ENCODE results near the gene OMD.
"Not testable (repeated sequence)": the region's sequence is repeated elsewhere in the genome, so short reads cannot be mapped to it uniquely, and the experiment has no call there.

OMD gene

DNA sequence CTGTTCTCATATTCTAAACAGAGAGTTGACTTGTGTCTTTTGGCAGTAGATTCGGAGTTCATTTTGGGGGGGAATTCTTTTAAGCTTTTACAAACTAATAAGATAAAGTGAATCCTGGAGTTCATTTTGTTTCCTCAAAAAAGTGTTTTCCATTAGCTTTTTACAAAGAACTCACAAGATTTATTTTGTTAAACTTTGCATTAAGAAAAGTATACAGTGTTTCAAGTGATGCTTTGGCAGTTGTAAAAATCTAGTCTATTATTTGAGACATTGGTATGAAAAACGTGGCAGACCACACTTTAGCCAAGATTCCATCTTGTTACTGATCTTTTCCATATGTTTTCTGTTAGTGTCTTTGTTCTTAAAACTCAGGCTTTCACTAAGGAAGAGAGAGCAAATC, 1.2 kb upstream of the OMD start:
- H3K4me2 ChIP-seq, result no peak overlapping the region
- H3K9ac ChIP-seq, result no peak overlapping the region
- 0 out of 22 replicates have a peak, but pooled peaks cover 0 to 3% (median 0%) of the 10 kb centered on the region in 11 experiments for H3K36me3 ChIP-seq
- no peaks in the 10 kb centered on the region for H3K27me3 ChIP-seq
- H3K4me1 ChIP-seq, result peaks cover 0 to 11% (median 0%) of the 10 kb centered on the region in 10 experiments; a peak in 6 of 20 replicates
- H4K20me1 ChIP-seq, result no peaks in the 10 kb centered on the region
- H3K27ac ChIP-seq, result no peak overlapping the region
- H3K4me3 ChIP-seq, result no peak overlapping the region
- no peaks in the 10 kb centered on the region for H3K9me3 ChIP-seq (replicated peaks in 1 of 11)
- no peak for TF ChIP-seq Cebpa-rat (IDR thresholded peaks at IDR 0.05)

DNA sequence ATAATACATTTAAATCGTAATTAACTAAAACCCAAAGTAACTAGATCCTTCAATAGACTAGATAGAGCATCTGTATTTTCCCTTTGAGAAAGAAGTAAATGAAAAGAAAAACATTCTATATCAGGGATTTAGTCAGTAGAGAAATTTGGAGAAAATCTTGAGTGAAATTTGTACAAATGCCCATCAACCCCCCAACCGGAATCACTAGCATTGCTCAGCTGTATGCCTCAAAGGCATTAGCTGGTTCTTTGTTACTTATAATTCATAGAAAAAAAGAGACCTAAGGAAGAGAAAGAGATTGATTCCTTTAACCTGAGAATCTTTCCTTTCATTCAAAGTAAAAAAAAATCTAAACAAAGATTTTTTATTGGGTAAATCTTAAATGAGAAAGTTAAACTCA, 659 bp downstream of the OMD start:
- Histone ChIP-seq H3K4me3 (no peak overlapping the region), H3K27me3 (no peaks in the 10 kb centered on the region), H3K4me2 (no peak overlapping the region), H3K27ac (no peak overlapping the region), H3K36me3 (no peaks in the 10 kb centered on the region), H3K9ac (no peak overlapping the region), H3K9me3 (replicated peaks in 1 of 11) (no peaks in the 10 kb centered on the region), H4K20me1 (no peaks in the 10 kb centered on the region), H3K4me1 (peaks cover 0 to 11% (median 0%) of the 10 kb centered on the region in 10 experiments; a peak in 6 of 20 replicates)
- no peak for TF ChIP-seq Cebpa-rat (IDR thresholded peaks at IDR 0.05)

DNA sequence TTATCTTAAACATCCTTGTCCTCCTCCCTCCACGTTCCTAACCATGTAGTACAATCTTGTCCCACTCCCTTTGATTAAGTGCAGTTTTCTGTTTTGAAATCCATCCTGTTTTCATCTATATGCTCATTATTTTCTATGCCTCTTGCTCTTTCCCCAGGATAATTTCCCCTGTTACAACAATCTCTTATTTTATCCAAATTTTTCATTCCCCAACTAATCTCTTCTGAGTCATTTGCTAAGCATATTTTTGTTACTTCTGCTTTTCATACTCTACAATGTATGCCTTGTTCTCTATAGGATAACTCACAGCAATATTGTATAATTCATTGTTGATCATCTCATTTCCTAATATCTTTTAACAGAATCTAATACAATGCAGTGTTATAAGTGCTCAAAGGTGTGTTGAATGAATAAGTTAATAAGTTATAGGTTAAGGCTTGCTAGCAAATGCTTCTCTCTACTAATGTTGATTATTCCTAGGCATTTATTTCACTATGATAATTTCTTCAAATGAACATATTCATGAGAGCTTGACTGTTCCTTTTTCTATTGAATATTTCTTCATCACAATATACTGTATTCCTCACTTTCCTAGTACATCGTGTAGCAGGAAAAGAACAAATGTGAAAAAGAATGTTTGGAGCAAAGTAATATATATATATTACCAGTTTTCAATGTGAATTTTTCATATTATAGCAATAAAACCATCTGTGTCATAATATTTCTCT, 1.5 kb downstream of the OMD start:
- no peaks in the 10 kb centered on the region for H3K36me3 ChIP-seq
- H3K4me1 ChIP-seq, result peaks cover 0 to 11% (median 0%) of the 10 kb centered on the region in 10 experiments; a peak in 6 of 20 replicates
- H3K27ac ChIP-seq, result no peak overlapping the region
- no peak overlapping the region for H3K4me3 ChIP-seq
- no peaks in the 10 kb centered on the region for H4K20me1 ChIP-seq
- H3K27me3 ChIP-seq, result no peaks in the 10 kb centered on the region
- no peak for TF ChIP-seq Cebpa-rat (IDR thresholded peaks at IDR 0.05)
- no peak overlapping the region for H3K9ac ChIP-seq
- peak overlapping the region in 3 of 11 experiments; percentile 14 to 30 (median 22); a peak in 4 of 22 replicates for H3K4me2 ChIP-seq
- no peaks in the 10 kb centered on the region for H3K9me3 ChIP-seq (replicated peaks in 1 of 11)

DNA sequence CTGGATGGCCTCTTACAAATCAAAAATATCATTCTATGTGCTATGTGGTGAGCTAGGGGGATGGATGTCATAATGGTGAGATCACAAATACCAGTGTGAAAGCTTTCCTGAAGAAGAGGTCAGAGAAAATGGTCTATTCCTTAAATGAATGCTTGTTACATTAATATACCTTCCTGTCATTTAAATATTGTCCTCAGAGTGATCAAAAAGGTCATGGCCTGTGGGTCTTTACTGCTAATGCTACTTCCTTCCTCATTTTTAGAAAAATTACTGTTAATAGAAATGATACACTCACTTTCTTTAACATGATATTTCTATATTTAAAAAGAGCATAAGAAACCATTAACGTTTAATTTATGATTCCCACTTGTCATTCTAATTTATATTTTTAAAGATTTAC, 9.7 kb downstream of the OMD start:
- Histone ChIP-seq H3K4me2 (peak overlapping the region in 10 of 11 experiments; percentile 2 to 65 (median 47); a peak in 18 of 22 replicates), H3K4me1 (peaks cover 5 to 19% (median 10%) of the 10 kb centered on the region in 10 experiments), H3K9me3 (replicated peaks in 1 of 11) (0 out of 22 replicates have a peak, but pooled peaks cover 0 to 5% (median 0%) of the 10 kb centered on the region in 11 experiments), H3K27me3 (no peaks in the 10 kb centered on the region), H3K4me3 (no peak overlapping the region), H3K27ac (no peak overlapping the region), H3K36me3 (peaks cover 0 to 14% (median 0%) of the 10 kb centered on the region in 11 experiments; a peak in 2 of 22 replicates), H3K9ac (no peak overlapping the region), H4K20me1 (no peaks in the 10 kb centered on the region)
- TF ChIP-seq Cebpa-rat (IDR thresholded peaks at IDR 0.05), result no peak

DNA sequence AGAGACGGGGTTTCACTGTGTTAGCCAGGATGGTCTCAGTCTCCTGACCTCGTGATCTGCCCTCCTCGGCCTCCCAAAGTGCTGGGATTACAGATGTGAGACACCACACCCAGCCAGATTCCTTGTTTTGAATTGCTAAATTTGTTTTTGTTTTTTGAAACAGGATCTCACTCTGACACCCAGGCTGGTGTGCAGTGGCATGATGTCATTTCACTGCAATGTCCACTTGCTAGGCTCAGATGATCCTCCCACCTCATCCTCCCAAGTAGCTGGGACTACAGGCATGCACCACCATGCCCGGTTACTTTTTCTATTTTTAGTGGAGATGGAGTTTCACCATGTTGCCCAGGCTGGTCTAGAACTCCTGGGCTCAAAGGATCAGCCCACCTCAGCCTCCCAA, 13.1 kb downstream of the OMD start:
- not testable (repeated sequence) for H3K9me3 ChIP-seq (replicated peaks in 1 of 11); H3K4me3 ChIP-seq; H3K9ac ChIP-seq; H3K27me3 ChIP-seq; H4K20me1 ChIP-seq; H3K4me2 ChIP-seq; H3K27ac ChIP-seq
- H3K4me1 ChIP-seq, result peaks cover 8 to 31% (median 18%) of the 10 kb centered on the region in 10 experiments
- H3K36me3 ChIP-seq, result peaks cover 0 to 14% (median 0%) of the 10 kb centered on the region in 11 experiments; a peak in 2 of 22 replicates

DNA sequence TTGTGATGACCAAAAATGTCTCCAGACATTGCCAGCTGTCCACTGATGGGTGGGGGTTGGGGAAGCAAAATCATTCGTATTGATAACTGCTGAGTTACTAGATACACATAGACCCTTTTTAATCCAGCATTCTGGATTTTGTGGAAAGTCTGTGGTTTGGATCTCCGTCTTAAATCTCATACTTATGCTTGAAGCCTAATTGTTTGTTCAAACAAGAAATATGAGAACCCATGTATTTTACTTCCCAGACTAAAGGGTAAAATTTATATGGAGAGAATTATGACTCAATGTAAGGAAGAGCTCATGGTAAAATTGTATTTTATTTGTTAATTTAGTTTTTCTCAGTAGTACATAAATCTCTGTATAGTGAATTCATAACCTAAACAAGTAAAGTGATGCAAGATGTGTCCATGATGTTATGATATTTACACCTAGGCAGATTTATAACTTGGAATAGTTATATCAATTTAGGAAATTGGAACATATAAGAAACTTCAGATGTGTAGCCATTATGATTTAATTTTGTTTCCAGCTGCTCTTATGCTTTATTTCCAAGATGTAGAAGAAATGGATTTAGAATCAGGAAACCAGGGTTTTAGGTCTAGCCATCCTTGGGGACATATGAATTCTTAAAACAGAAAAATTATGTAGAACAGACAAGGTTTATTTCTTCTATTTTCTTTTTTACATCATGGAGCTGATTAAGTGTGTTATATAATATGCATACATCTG, 15.4 kb downstream of the OMD start:
- Histone ChIP-seq H3K4me1 (peaks cover 5 to 25% (median 14%) of the 10 kb centered on the region in 10 experiments; a peak in 17 of 20 replicates), H3K27ac (no peak overlapping the region), H3K4me3 (no peak overlapping the region), H3K27me3 (no peaks in the 10 kb centered on the region), H3K4me2 (no peak overlapping the region), H3K9me3 (replicated peaks in 1 of 11) (peaks cover 0 to 5% (median 0%) of the 10 kb centered on the region in 11 experiments; a peak in 1 of 22 replicates), H3K36me3 (peaks cover 0 to 14% (median 0%) of the 10 kb centered on the region in 11 experiments; a peak in 2 of 22 replicates), H4K20me1 (no peaks in the 10 kb centered on the region), H3K9ac (no peak overlapping the region)
- TF ChIP-seq Cebpa-rat (IDR thresholded peaks at IDR 0.05), result no peak

DNA sequence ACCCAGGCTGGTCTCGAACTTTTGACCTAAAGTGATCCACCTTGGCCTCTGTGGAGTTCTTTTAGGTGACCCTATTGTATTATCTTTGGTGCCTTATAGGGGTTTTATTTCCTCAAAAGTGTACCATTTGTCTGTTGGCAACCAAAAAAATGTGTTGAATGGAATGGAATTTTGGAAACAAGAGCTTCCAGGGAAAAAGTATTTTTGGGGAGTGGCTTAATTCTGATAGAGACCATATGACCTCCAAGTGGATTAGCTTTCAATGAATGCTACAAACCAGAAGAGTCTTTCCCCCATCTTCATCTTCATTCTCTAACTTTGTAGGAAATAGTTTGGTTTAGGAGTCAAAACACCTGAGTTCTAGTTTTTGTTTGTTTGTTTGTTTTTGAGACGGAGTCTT, 16.5 kb downstream of the OMD start:
- Histone ChIP-seq H4K20me1 (no peaks in the 10 kb centered on the region), H3K27me3 (no peaks in the 10 kb centered on the region), H3K9ac (no peak overlapping the region), H3K9me3 (replicated peaks in 1 of 11) (peaks cover 0 to 5% (median 0%) of the 10 kb centered on the region in 11 experiments; a peak in 1 of 22 replicates), H3K4me3 (no peak overlapping the region), H3K4me2 (no peak overlapping the region), H3K4me1 (peaks cover 4 to 25% (median 14%) of the 10 kb centered on the region in 10 experiments; a peak in 17 of 20 replicates), H3K27ac (no peak overlapping the region), H3K36me3 (peaks cover 0 to 11% (median 0%) of the 10 kb centered on the region in 11 experiments; a peak in 2 of 22 replicates)
- no peak for TF ChIP-seq Cebpa-rat (IDR thresholded peaks at IDR 0.05)

DNA sequence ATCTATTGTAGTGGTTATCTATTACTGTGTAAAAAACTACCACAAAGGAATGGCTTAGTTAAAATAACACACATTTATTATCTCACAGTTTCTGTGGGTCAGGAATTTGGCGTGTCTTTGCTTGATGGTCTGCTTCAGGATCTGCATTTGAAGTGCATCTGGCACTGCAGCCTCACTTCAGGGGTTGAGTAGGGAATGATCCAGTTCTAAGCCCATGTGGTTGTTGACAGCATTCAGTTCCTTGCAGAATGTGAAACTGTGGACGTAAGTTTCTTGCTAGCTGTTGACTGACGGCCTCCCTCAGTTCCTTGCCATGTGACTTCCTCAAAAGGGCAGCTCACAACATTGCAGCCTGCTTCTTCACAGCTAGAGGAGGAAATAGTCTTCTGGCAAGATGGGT, 17.8 kb downstream of the OMD start:
- Histone ChIP-seq H3K27me3 (no peaks in the 10 kb centered on the region), H3K4me2 (peak overlapping the region in 8 of 11 experiments; percentile 19 to 71 (median 50); a peak in 16 of 22 replicates), H3K9me3 (replicated peaks in 1 of 11) (peaks cover 0 to 3% (median 0%) of the 10 kb centered on the region in 11 experiments; a peak in 1 of 22 replicates), H3K4me3 (no peak overlapping the region), H3K27ac (peak overlapping the region in 2 of 11 experiments; percentile 5 to 7; a peak in 1 of 22 replicates), H3K9ac (no peak overlapping the region), H3K4me1 (peaks cover 4 to 23% (median 14%) of the 10 kb centered on the region in 10 experiments; a peak in 17 of 20 replicates), H3K36me3 (no peaks in the 10 kb centered on the region), H4K20me1 (no peaks in the 10 kb centered on the region)
- no peak for TF ChIP-seq Cebpa-rat (IDR thresholded peaks at IDR 0.05)

DNA sequence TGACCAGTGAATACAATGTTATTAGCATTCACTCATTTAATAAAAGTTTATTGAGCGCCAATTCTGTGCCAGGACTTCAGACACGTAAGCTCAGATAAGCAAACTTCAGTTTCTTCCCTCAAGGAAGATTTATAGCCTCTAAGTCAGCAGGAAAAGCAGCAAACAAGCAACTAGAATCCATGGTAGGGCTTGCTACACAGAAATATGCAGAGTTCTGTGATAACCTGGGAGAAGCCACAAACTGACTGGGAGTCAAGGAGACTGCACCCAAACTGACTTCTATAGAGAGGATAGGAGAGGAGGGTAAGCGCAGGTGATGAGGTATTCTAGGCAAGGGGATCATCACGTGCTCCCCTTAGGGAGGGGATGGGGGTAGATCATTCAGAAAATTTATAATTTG, 18.5 kb downstream of the OMD start:
- Histone ChIP-seq H3K4me2 (peak overlapping the region in 4 of 11 experiments; percentile 43 to 71 (median 66); a peak in 7 of 22 replicates), H3K27me3 (no peaks in the 10 kb centered on the region), H3K9me3 (replicated peaks in 1 of 11) (peaks cover 0 to 3% (median 0%) of the 10 kb centered on the region in 11 experiments; a peak in 1 of 22 replicates), H3K36me3 (no peaks in the 10 kb centered on the region), H3K4me1 (peaks cover 4 to 20% (median 14%) of the 10 kb centered on the region in 10 experiments; a peak in 17 of 20 replicates), H3K4me3 (no peak overlapping the region), H4K20me1 (no peaks in the 10 kb centered on the region), H3K27ac (no peak overlapping the region), H3K9ac (no peak overlapping the region)
- TF ChIP-seq Cebpa-rat (IDR thresholded peaks at IDR 0.05), result no peak
